OCI-LY1 (cell line): ENCODE measurements around the gene TTBK1.

ENCODE experiments used
- CTCF ChIP-seq: fragments of 200-600 bp; sonication (generic), shearing (Covaris generic); IDR thresholded peaks from 2 replicates; pipeline ENCODE4 v1.5.1; 2017; ENCODE audit warnings: mild to moderate bottlenecking, antibody characterized with exemption, low read length, moderate library complexity, mixed read lengths
- EZH2 ChIP-seq: fragments of 200-600 bp; sonication (generic), shearing (Covaris generic); IDR thresholded peaks from 2 replicates; pipeline ENCODE4 v1.8.0; 2017; ENCODE audit warnings: borderline replicate concordance, mixed run types, mild to moderate bottlenecking, antibody characterized with exemption, low read length, moderate library complexity, mixed read lengths

- TF ChIP-seq CTCF (no peak), EZH2 (no peak)
These were observed 14.9 kb downstream of the TTBK1 start for GRCh38 chr6:43258180-43258579.
